Measurements from ENCODE around the gene EEF1B2.
"Not testable (repeated sequence)": the region's sequence is repeated elsewhere in the genome, so short reads cannot be mapped to it uniquely, and the experiment has no call there.

EEF1B2 gene

DNA sequence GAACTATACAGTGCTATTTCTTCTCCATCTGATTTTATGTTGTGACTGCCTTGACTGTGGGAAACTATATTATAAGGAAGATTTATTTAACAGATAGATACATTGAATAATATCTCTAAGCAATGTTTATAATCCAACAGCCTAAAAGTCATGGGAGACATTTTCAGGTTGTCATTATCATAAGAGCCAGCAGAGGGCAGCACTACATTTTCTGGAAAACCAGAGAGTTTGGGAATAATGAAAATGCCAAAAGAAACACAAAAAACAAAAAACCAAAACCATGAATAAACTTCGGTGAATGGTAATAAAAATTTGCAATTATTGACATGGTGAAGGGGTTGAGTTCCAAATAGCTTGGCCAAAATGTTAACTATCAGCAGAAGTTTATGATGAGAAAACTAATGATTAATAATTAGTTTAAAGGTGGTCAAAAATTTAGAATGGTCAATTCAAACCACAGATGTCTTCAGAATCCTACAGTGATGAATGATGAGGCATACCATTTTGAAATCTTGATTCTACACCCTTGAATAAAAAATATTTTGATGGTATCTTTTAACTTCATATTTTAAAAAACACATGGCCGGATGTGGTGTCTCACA is 4.7 kb downstream of the EEF1B2 start:
- no peak for DNase-seq

DNA sequence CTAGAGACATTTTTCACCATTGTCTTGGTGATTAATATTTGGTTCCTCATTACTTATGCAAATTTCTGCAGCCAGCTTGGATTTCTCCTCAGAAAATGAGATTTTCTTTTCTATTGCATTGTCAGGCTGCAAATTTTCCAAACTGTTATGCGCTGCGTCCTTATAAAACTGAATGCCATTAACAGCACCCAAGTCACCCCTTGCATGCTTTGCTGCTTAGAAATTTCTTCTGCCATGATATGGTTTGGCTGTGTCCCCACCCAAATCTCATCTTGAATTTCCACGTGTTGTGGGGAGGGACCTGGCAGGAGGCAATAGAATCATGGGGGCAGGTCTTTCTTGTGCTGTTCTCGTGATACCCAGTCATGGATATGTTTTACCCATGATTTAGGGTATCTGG is 8.5 kb downstream of the EEF1B2 start:
- DNase-seq, result not testable (repeated sequence)

GRCh38 chr2:206171624-206172397 is 12.1 kb downstream of the EEF1B2 start:
- DNase-seq, result not testable (repeated sequence)

GRCh38 chr2:206173147-206173546 is 13.5 kb downstream of the EEF1B2 start:
- no peak for DNase-seq

DNA sequence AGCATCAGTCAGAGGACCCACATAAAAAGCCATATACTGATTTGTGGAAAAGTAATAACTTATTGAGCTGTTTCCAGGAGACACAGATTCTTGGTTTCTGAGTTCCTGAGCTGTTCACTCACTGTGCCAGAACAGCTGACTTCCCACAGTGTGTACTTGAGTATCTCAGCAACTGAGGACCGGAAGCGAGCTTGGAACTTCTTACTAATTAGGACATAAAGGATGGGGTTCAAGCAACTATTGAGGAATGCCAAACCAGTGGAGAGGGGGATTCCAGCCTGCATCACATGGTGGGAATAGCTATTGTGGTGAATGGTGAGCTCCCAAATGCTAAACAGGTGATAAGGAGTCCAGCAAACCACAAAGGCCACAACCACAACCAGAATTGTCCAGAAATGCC is 16.4 kb downstream of the EEF1B2 start:
- DNase-seq, result no peak

GRCh38 chr2:206176901-206177300 is 17.2 kb downstream of the EEF1B2 start:
- DNase-seq, result no peak

- DNase-seq, result not testable (repeated sequence)
These were observed 21.8 kb downstream of the EEF1B2 start for GRCh38 chr2:206181526-206181925.

GRCh38 chr2:206189691-206190090 is 30.0 kb downstream of the EEF1B2 start:
- DNase-seq, result no peak

GRCh38 chr2:206190111-206190510 is 30.4 kb downstream of the EEF1B2 start:
- no peak for DNase-seq

- no peak for DNase-seq
These were observed 31.0 kb downstream of the EEF1B2 start for GRCh38 chr2:206190689-206191088.

DNA sequence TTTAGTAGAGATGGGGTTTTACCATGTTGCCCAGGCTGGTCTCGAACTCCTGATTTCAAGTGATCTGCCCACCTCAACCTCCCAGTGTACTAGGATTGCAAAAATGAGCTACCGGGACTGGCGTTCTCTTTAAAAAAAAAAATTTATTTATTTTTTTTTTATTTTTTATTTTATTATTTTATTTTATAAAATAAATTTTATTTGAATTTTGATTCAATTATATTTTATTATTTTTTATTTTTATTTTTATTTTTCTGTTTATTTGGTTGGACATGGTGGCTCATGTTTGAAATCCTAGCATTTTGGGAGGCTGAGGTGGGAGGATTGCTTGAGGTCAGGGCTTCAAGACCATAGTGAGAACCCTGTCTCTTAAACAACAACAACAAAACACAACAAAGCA is 32.5 kb downstream of the EEF1B2 start:
- no peak for DNase-seq

DNA sequence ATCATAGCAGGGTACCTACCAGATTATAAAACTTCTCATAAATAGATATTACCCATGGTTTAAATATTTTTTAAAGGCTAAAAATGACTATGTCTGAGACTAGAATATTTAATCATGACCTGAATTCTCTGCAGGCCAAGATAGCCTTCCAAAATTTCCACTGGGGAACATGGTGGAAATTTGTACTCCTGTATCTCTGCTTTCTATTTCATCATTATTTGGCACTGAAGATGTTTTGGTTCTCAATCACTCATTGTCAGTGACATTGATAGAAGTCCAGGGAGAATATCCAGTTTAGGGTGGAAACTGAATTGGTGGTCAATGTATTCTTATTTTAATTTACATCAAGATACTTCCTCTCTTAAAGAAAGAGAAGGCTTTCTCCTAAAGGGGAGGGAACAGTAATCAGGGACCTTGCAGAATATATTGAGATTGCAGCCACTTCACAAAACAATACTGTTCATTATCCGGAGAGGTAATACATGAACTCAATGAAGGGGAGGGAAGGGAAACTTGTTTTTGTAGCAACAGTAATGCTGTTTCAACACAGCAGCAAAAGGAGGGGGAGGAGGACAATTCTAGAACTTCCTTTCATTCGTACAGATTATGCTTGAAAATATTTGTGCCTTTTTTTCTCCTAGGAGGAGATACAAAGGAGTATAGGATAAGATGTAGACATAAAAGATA is 34.1 kb downstream of the EEF1B2 start:
- DNase-seq, result no peak

DNA sequence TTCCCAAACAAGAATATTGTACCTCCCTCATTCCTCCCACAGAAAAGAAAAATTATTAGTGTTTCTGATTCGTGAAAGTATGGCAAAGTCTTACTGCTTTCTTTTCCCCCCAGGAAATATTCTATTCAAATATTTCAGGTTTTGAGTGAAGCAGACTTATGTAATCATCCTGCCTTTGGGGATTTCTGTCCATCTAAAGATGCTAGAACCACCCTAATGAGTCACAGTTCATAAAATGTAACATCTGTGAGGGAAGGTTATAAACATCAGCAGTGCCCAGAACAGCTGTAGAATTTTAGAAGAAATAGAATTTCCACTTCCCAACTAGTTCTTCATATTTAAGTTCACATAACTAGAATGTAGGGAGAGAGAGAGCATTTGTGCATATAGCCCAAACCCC is 39.0 kb downstream of the EEF1B2 start:
- DNase-seq, result no peak

DNA sequence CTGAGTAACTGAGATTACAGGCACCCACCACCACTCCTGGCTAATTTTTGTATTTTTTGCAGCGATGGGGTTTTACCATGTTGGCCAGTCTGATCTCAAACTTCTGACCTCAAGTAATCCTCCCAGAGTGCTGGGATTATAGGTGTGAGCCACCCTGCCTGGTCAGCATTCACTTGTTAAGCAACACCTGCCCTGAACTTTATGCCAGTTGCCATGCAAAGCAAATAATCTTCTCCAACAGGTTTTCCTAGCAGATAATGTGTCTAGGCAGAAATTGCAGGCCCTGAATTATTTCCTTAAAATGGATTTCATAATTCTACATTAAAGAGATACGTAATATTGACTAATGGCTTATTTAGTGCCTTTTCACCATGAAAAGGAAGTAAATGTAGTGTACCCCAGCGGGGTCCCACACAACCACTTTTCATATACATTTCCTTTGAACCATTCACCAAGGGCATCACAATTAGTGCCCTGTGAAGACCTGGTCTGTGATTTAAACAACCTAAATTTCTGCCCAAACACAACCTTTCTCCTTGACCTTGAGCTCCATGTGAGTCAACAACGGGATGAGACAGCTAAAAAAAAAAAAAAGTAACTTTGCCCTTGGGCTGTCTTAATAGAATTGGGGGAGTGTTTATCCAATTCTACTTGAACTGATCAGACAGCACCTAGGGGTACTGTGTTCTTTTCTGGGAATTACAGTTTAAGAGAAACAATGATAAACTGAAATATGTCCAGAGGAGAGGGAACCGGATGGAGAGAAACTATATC is 41.6 kb downstream of the EEF1B2 start:
- DNase-seq, result no peak

GRCh38 chr2:206202446-206202845 is 42.8 kb downstream of the EEF1B2 start:
- DNase-seq, result no peak

DNA sequence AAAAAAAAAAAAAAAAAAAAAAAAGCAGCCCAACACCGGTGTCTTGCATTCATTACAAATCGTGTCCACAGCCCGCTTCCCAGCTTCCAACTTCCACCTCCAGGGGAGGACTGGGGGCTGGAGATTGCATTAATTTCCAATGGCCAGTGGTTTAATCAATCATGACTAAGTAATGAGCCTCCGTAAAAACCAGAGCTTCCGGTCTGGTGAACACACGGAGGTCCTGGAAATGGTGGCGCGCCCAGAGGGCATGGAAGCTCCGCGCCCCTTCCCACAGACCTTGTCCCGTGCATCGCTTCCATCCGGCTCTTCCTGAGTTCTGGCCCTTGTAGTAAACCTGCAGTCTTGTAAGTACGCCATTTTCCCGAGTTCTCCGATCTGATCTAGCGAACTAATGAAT is 43.6 kb downstream of the EEF1B2 start:
- DNase-seq, result no peak

GRCh38 chr2:206204710-206205109 is 45.0 kb downstream of the EEF1B2 start:
- DNase-seq, result no peak

- DNase-seq, result not testable (repeated sequence)
These were observed 47.6 kb downstream of the EEF1B2 start for GRCh38 chr2:206207316-206207715.

- DNase-seq, result no peak
These were observed 49.2 kb downstream of the EEF1B2 start for GRCh38 chr2:206208900-206209299.

DNA sequence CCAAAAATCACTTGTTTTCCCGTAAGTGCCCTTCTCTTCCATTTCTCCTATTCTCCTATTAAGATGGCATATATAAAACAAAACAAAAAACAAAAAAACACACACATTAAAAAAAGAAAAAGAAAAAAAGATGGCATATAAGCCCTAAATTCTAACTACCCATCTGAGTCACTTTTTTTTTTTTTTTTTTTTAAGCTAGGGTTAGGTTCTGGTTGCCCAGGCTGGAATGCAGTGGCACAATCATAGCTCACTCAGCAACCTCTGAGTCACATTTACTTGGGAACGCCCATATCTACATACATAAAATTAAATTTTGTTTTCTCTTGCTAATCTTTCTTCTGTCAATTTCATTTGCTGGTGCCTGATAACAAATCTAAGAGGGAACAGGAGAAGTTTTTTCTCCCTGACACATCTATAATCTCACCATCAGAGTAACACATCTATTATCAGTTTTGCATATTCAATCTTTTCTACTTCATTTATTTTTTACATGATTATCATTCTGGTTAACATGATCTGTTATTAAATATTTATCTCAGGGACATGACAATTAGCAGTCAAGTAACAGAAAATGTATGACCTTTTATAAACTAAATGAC is 52.1 kb downstream of the EEF1B2 start:
- no peak for DNase-seq
